Liver (tissue), 3 donors: ENCODE data around the gene S1PR4.

Experiments
- CTCF ChIP-seq: fragments of 150-350 bp; IDR thresholded peaks from 2 replicates; pipeline ENCODE4 v1.5.1; 2017; ENCODE audit warnings: improper control_type of control experiment, low read depth, low read length; ENCODE audit not compliant: missing input control
- MAX ChIP-seq: IDR thresholded peaks from 2 replicates; pipeline ENCODE4 v1.6.1; 2016; ENCODE audit warnings: antibody characterized with exemption
- RAD21 ChIP-seq, 2 donors: IDR thresholded peaks; 2 replicates each; pipeline ENCODE4 v1.6.1; 2016; ENCODE audit warnings: antibody characterized with exemption in 2 of 2, mild to moderate bottlenecking in 2 of 2
- donor health status: healthy.
- donor health status: healthy.

GRCh38 chr19:3196933-3197205 lies 18.3 kb downstream of the S1PR4 start:
- TF ChIP-seq CTCF: no peak
- TF ChIP-seq MAX: no peak
- TF ChIP-seq RAD21 (IDR thresholded peaks at IDR 0.05): no peak
